LNCaP clone FGC (cell line): ENCODE results near the gene NUP210.

Source experiments
- DNase-seq: peaks from one replicate; pipeline ENCODE4 v3.0.0-alpha.2; 2011; ENCODE audit warnings: low read depth
- H3K4me3 ChIP-seq: 2 replicates; pipeline ENCODE4 v1.5.1; 2011; ENCODE audit warnings: mild to moderate bottlenecking, low read depth, low read length, control low read depth
- CTCF ChIP-seq: IDR thresholded peaks from 2 replicates; pipeline ENCODE4 v1.5.1; 2012; ENCODE audit warnings: mild to moderate bottlenecking; ENCODE audit not compliant: control insufficient read depth, insufficient read depth; ENCODE audit errors: extremely low read depth

The NUP210 gene

GRCh38 chr3:13274551-13275332 lies 145.4 kb downstream of the NUP210 start:
- H3K4me3 ChIP-seq = no peak overlapping the region
- no peak for TF ChIP-seq CTCF
- DNase-seq = no peak

- no peak for TF ChIP-seq CTCF
- no peak overlapping the region for H3K4me3 ChIP-seq
- no peak for DNase-seq
Observed at GRCh38 chr3:13274125-13274524, 146.0 kb downstream of the NUP210 start.

- TF ChIP-seq CTCF = no peak
- no peak overlapping the region for H3K4me3 ChIP-seq
- DNase-seq = no peak
Observed at GRCh38 chr3:13273604-13274105, 146.5 kb downstream of the NUP210 start.

GRCh38 chr3:13272831-13273603 lies 147.1 kb downstream of the NUP210 start:
- DNase-seq = no peak
- no peak for TF ChIP-seq CTCF

GRCh38 chr3:13269711-13270378 lies 150.3 kb downstream of the NUP210 start:
- no peak for DNase-seq
- no peak overlapping the region for H3K4me3 ChIP-seq
- no peak for TF ChIP-seq CTCF

More at GRCh38 chr3:13272831-13273603, 147.1 kb downstream of the NUP210 start:
- H3K4me3 ChIP-seq = no peak overlapping the region

GRCh38 chr3:13268961-13269441 lies 151.1 kb downstream of the NUP210 start:
- TF ChIP-seq CTCF = no peak
- no peak for DNase-seq
- no peak overlapping the region for H3K4me3 ChIP-seq
